Pons (tissue), 1 donor: ENCODE measurements around the gene TFB1M.
"Not testable (repeated sequence)": the region's sequence is repeated elsewhere in the genome, so short reads cannot be mapped to it uniquely, and the experiment has no call there.

Experiments used
- DNase-seq: peaks from one replicate; pipeline ENCODE4 v3.0.0-alpha.2; 2016; ENCODE audit warnings: low spot score

TFB1M gene

GRCh38 chr6:155237613-155238012 lies 76.7 kb downstream of the TFB1M start:
- no peak for DNase-seq

- DNase-seq = no peak
Measured at GRCh38 chr6:155235087-155235486, 79.2 kb downstream of the TFB1M start.

GRCh38 chr6:155234687-155235086 lies 79.6 kb downstream of the TFB1M start:
- DNase-seq = no peak

- no peak for DNase-seq
Measured at GRCh38 chr6:155234167-155234566, 80.1 kb downstream of the TFB1M start.

- DNase-seq = no peak
Measured at GRCh38 chr6:155232848-155233247, 81.4 kb downstream of the TFB1M start.

- not testable (repeated sequence) for DNase-seq
Measured at GRCh38 chr6:155230975-155231374, 83.3 kb downstream of the TFB1M start.

GRCh38 chr6:155228546-155229166 lies 85.6 kb downstream of the TFB1M start:
- no peak for DNase-seq

GRCh38 chr6:155227046-155227445 lies 87.2 kb downstream of the TFB1M start:
- DNase-seq = no peak

GRCh38 chr6:155224618-155225017 lies 89.7 kb downstream of the TFB1M start:
- DNase-seq = no peak

- DNase-seq = no peak
Measured at GRCh38 chr6:155223646-155224451, 90.4 kb downstream of the TFB1M start.

- DNase-seq = no peak
Measured at GRCh38 chr6:155222506-155222905, 91.8 kb downstream of the TFB1M start.

GRCh38 chr6:155221086-155221485 lies 93.2 kb downstream of the TFB1M start:
- no peak for DNase-seq

GRCh38 chr6:155219858-155220301 lies 94.4 kb downstream of the TFB1M start:
- DNase-seq = peak; percentile 52

GRCh38 chr6:155219299-155219698 lies 95.0 kb downstream of the TFB1M start:
- DNase-seq = no peak

GRCh38 chr6:155218711-155219110 lies 95.6 kb downstream of the TFB1M start:
- not testable (repeated sequence) for DNase-seq

- no peak for DNase-seq
Measured at GRCh38 chr6:155216312-155217046, 97.8 kb downstream of the TFB1M start.

GRCh38 chr6:155215906-155216305 lies 98.4 kb downstream of the TFB1M start:
- no peak for DNase-seq

- no peak for DNase-seq
Measured at GRCh38 chr6:155213611-155214372, 100.5 kb downstream of the TFB1M start.

- no peak for DNase-seq
Measured at GRCh38 chr6:155212616-155213380, 101.5 kb downstream of the TFB1M start.

- no peak for DNase-seq
Measured at GRCh38 chr6:155212106-155212505, 102.2 kb downstream of the TFB1M start.

GRCh38 chr6:155207223-155207622 lies 107.1 kb downstream of the TFB1M start:
- no peak for DNase-seq
